CD14-positive monocyte (primary cell): Measurements from ENCODE around the gene TCL1A. TPM values are rescaled to one million over a fixed set of nuclear protein-coding genes. Genes with fewer than 3 reads are reported as not detected.

Experiments used
- DNase-seq, 3 donors: peaks; one replicate each; pipeline ENCODE4 v3.0.0-alpha.2; 2011 to 2022
- H2AFZ ChIP-seq: 2 replicates; pipeline ENCODE4 v1.6.0; 2012; ENCODE audit warnings: mild to moderate bottlenecking, low read depth, low read length, inconsistent platforms; ENCODE audit not compliant: insufficient read depth, poor library complexity, severe bottlenecking
- H3K27ac ChIP-seq, 2 donors: 1 replicate in 1 of 2; 2 replicates in 1 of 2; pipeline ENCODE4 v1.5.1; 2012 to 2013; ENCODE audit warnings: low read length in 2 of 2, control low read depth in 1 of 2, inconsistent platforms in 1 of 2, low read depth in 1 of 2, mild to moderate bottlenecking in 1 of 2
- H3K27me3 ChIP-seq, 2 donors: one replicate each; pipeline versions ENCODE4 v1.6.0 to v1.6.1; 2011 to 2013; ENCODE audit warnings: low read length in 2 of 2; ENCODE audit not compliant: control insufficient read depth in 2 of 2, insufficient read depth in 2 of 2
- H3K36me3 ChIP-seq, 2 donors: replicated peaks in 1 of 2; 1 replicate in 1 of 2; 2 replicates in 1 of 2; pipeline versions ENCODE4 v1.5.1 to v1.6.1; 2012 to 2013; ENCODE audit warnings: low read length in 2 of 2, control low read depth in 1 of 2, inconsistent platforms in 1 of 2, mild to moderate bottlenecking in 1 of 2; ENCODE audit not compliant: insufficient read depth in 2 of 2, control insufficient read depth in 1 of 2
- H3K4me1 ChIP-seq, 2 donors: 1 replicate in 1 of 2; 2 replicates in 1 of 2; pipeline versions ENCODE4 v1.5.1 to v1.6.1; 2012 to 2013; ENCODE audit warnings: low read length in 2 of 2, control low read depth in 1 of 2, inconsistent platforms in 1 of 2, mild to moderate bottlenecking in 1 of 2, moderate library complexity in 1 of 2; ENCODE audit not compliant: insufficient read depth in 2 of 2, control insufficient read depth in 1 of 2
- H3K4me2 ChIP-seq: replicated peaks from 2 replicates; pipeline ENCODE3; 2012; ENCODE audit warnings: low read length, moderate library complexity, mild to moderate bottlenecking; ENCODE audit not compliant: poor library complexity, severe bottlenecking; ENCODE audit errors: extremely low read depth
- H3K4me3 ChIP-seq, 3 experiments: fragments of 200-600 bp in 1 of 3; sonication (generic) in 1 of 3; replicated peaks in 1 of 3; 1 replicate in 2 of 3; 2 replicates in 1 of 3; pipeline ENCODE4 v1.5.1; 2011 to 2013; ENCODE audit warnings: low read length in 3 of 3, mild to moderate bottlenecking in 3 of 3, control low read depth in 2 of 3, low read depth in 2 of 3, inconsistent platforms in 1 of 3, moderate library complexity in 1 of 3
- H3K79me2 ChIP-seq: 2 replicates; pipeline ENCODE4 v1.6.0; 2012; ENCODE audit warnings: mild to moderate bottlenecking, control low read depth, inconsistent platforms, low read length, moderate library complexity; ENCODE audit not compliant: insufficient read depth
- H3K9ac ChIP-seq: 2 replicates; pipeline ENCODE4 v1.6.0; 2017; ENCODE audit warnings: low read length, mild to moderate bottlenecking; ENCODE audit not compliant: insufficient read depth, poor library complexity, severe bottlenecking
- H3K9me3 ChIP-seq, 2 donors: replicated peaks in 1 of 2; 1 replicate in 1 of 2; 2 replicates in 1 of 2; pipeline versions ENCODE4 v1.5.1 to v1.6.1; 2012 to 2013; ENCODE audit warnings: low read length in 2 of 2, control low read depth in 1 of 2; ENCODE audit not compliant: control insufficient read depth in 1 of 2, insufficient read depth in 1 of 2
- H4K20me1 ChIP-seq: 2 replicates; pipeline ENCODE4 v1.6.0; 2012; ENCODE audit warnings: mild to moderate bottlenecking, low read length, control low read depth, moderate library complexity; ENCODE audit not compliant: insufficient read depth
- H3K27ac Mint-ChIP-seq, 7 donors: one replicate each; pipeline ENCODE4 v1.8.0; 2020; ENCODE audit warnings: mild to moderate bottlenecking in 7 of 7, mixed read lengths in 7 of 7, moderate library complexity in 6 of 7, inconsistent platforms in 2 of 7
- H3K27me3 Mint-ChIP-seq, 3 donors: one replicate each; pipeline ENCODE4 v1.8.0; 2021 to 2022; ENCODE audit warnings: low read depth in 3 of 3, mild to moderate bottlenecking in 3 of 3, mixed read lengths in 3 of 3, moderate library complexity in 3 of 3, inconsistent platforms in 1 of 3
- H3K36me3 Mint-ChIP-seq, 2 donors: one replicate each; pipeline ENCODE4 v1.8.0; 2020; ENCODE audit warnings: mixed read lengths in 2 of 2, inconsistent platforms in 1 of 2, mild to moderate bottlenecking in 1 of 2
- H3K4me1 Mint-ChIP-seq: one replicate; pipeline ENCODE4 v1.8.0; 2020; ENCODE audit warnings: mild to moderate bottlenecking, mixed read lengths
- H3K4me3 Mint-ChIP-seq, 2 donors: one replicate each; pipeline ENCODE4 v1.8.0; 2020; ENCODE audit warnings: mild to moderate bottlenecking in 2 of 2, mixed read lengths in 2 of 2, moderate library complexity in 1 of 2
- H3K9me3 Mint-ChIP-seq, 7 donors: one replicate each; pipeline ENCODE4 v1.8.0; 2020 to 2022; ENCODE audit warnings: mixed read lengths in 7 of 7, mild to moderate bottlenecking in 6 of 7, moderate library complexity in 6 of 7, inconsistent platforms in 2 of 7
- WGBS: methylation state at CpG from one replicate; pipeline ENCODE4 v1.1.5; 2013; ENCODE audit warnings: missing lambda C conversion rate; ENCODE audit not compliant: insufficient coverage; 5-methylcytosine and 5-hydroxymethylcytosine counted together
- intact Hi-C, 2 donors: fragments of 100-400 bp; cut with micrococcal nuclease; formaldehyde crosslinking; loops; one replicate each; pipeline versions ENCODE4 v1.15.0 to v1.15.1; 2023
- polyA plus RNA-seq, 3 donors: library from polyadenylated mRNA; depleted of rRNA in 1 of 3; unstranded in 2 of 3; stranded (reverse) in 1 of 3; fragments of 300-500 nt in 2 of 3; fragments of >200 nt in 1 of 3; fragmentation: Illumina TruSeq in 2 of 3; gene quantifications; 1 replicate in 2 of 3; 2 replicates in 1 of 3; pipeline ENCODE4 v1.2.3, GENCODE V29; 2012 to 2021
- TF ChIP-seq, protein P1 (sequence below): fragments of 200-600 bp; IDR thresholded peaks from one replicate; pipeline ENCODE4 v1.8.0; 2022; ENCODE audit warnings: antibody characterized with exemption, mild to moderate bottlenecking

Gene TCL1A
- polyA plus RNA-seq, 3 donors: 1.0 to 1.3 (median 1.1) TPM

DNA sequence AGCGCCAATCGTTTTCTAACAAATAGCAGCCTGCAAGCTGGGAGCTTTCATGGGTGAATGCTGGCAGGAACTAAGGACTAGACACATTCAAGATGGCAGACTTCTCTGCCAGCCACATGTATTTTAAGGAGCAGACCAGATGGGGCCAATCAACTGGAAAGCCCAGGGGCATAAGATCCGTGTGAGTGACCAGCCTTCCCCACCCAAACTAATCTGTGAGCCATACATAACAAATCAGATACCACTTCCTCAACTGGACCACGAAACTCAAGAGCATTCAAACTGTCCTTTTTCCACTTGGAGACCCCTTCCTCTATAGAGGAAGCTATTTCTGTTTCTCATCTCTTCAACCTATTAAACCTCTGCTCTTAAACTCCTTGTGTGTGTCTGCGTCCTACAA is 18.0 kb downstream of the TCL1A start:
- intact Hi-C loops: no loop called here
- no peak overlapping the region for H3K4me2 ChIP-seq

DNA sequence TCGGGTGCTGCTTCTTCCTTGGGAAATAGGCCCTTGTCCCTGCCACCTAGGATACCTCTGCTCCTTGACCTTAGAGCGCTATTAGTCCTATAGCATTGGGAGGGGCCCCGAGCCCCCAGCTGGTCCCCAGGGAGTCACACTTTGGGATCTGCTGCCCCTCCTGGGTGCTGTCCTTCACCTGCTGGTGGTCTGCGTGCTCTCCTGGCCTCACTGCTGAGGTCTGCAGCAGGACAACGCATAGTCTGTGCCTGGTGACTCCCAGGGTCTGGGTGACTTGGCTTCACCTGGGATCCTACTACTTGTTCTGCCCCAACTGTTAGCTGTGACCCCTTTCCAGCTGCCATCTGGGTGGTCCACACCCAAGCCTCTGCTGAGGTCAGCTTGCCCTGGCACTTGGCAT is 18.9 kb downstream of the TCL1A start:
- Histone ChIP-seq H3K9me3 (no peaks in the 10 kb centered on the region), H3K4me1 (no peaks in the 10 kb centered on the region), H4K20me1 (no peaks in the 10 kb centered on the region), H2AFZ (no peak overlapping the region), H3K27me3 (no peaks in the 10 kb centered on the region), H3K9ac (no peak overlapping the region), H3K4me2 (no peak overlapping the region), H3K4me3 (no peak overlapping the region), H3K79me2 (no peaks in the 10 kb centered on the region), H3K36me3 (no peaks in the 10 kb centered on the region), H3K27ac (no peak overlapping the region)
- Mint-ChIP-seq H3K27ac (no peak overlapping the region), H3K4me3 (no peak overlapping the region), H3K36me3 (no peaks in the 10 kb centered on the region), H3K4me1 (no peaks in the 10 kb centered on the region), H3K9me3 (no peaks in the 10 kb centered on the region), H3K27me3 (peaks cover 11 to 16% (median 11%) of the 10 kb centered on the region in 3 donors)
- 96% methylated on average over 3 of the region's 5 CpGs for WGBS
- DNase-seq: no peak
- intact Hi-C loops: no loop called here
- TF ChIP-seq, protein P1, sequence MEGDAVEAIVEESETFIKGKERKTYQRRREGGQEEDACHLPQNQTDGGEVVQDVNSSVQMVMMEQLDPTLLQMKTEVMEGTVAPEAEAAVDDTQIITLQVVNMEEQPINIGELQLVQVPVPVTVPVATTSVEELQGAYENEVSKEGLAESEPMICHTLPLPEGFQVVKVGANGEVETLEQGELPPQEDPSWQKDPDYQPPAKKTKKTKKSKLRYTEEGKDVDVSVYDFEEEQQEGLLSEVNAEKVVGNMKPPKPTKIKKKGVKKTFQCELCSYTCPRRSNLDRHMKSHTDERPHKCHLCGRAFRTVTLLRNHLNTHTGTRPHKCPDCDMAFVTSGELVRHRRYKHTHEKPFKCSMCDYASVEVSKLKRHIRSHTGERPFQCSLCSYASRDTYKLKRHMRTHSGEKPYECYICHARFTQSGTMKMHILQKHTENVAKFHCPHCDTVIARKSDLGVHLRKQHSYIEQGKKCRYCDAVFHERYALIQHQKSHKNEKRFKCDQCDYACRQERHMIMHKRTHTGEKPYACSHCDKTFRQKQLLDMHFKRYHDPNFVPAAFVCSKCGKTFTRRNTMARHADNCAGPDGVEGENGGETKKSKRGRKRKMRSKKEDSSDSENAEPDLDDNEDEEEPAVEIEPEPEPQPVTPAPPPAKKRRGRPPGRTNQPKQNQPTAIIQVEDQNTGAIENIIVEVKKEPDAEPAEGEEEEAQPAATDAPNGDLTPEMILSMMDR: no peak

More for the DNA sequence above, 18.0 kb downstream of the TCL1A start:
- H3K9me3 ChIP-seq: no peaks in the 10 kb centered on the region
- H3K36me3 Mint-ChIP-seq: no peaks in the 10 kb centered on the region
- H3K9me3 Mint-ChIP-seq: no peaks in the 10 kb centered on the region
- no peak overlapping the region for H3K4me3 ChIP-seq
- no peaks in the 10 kb centered on the region for H4K20me1 ChIP-seq
- no peak for DNase-seq
- TF ChIP-seq, protein P1: no peak
- no peaks in the 10 kb centered on the region for H3K36me3 ChIP-seq
- no peaks in the 10 kb centered on the region for H3K4me1 ChIP-seq
- WGBS: 83% methylated on average over 5 of the region's 5 CpGs
- no peaks in the 10 kb centered on the region for H3K4me1 Mint-ChIP-seq
- H3K9ac ChIP-seq: no peak overlapping the region
- no peaks in the 10 kb centered on the region for H3K79me2 ChIP-seq
- H3K4me3 Mint-ChIP-seq: no peak overlapping the region
- H3K27me3 Mint-ChIP-seq: peaks cover 13 to 19% (median 15%) of the 10 kb centered on the region in 3 donors
- peaks cover 0 to 3% of the 10 kb centered on the region in 2 donors for H3K27me3 ChIP-seq
- peak overlapping the region in 1 of 7 donors; percentile 31 for H3K27ac Mint-ChIP-seq
- H3K27ac ChIP-seq: no peak overlapping the region
- no peak overlapping the region for H2AFZ ChIP-seq
